T1000 (cell line): Measurements from ENCODE around the gene STAT3.
"Not testable (repeated sequence)": the region's sequence is repeated elsewhere in the genome, so short reads cannot be mapped to it uniquely, and the experiment has no call there.

Experiments used
- DNase-seq: peaks from one replicate; lab custom pipeline; 2025; ENCODE audit warnings: mixed read lengths; lab: John Stamatoyannopoulos, UW

STAT3 gene

DNA sequence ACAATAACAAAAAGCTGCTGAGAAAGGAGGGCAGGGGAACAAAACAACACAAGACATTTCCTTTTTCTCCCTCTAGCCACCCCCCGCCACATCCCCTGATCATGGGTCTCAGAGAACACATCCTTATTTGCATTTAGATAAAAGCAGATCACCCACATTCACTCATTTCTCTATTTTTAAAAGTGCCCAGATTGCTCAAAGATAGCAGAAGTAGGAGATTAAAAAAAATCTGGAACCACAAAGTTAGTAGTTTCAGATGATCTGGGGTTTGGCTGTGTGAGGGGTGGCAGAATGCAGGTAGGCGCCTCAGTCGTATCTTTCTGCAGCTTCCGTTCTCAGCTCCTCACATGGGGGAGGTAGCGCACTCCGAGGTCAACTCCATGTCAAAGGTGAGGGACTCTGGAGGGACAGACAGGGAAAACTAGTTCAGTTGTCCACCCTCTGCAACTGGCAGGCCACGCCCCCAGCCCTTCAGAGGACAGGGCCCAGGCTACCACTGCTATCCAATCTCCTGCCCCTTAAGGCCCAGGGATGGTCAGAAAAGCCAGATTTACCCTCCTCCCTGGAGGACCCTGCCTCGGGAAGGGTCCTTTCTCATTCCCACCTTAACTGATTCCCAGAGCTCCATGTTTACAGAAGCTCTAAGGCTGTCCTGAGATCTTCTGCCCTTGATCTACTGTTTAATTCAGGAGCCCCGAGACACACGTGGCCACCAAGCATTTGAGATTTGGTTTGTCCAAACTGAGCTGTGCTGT is 72.7 kb downstream of the STAT3 start:
- no peak for DNase-seq

DNA sequence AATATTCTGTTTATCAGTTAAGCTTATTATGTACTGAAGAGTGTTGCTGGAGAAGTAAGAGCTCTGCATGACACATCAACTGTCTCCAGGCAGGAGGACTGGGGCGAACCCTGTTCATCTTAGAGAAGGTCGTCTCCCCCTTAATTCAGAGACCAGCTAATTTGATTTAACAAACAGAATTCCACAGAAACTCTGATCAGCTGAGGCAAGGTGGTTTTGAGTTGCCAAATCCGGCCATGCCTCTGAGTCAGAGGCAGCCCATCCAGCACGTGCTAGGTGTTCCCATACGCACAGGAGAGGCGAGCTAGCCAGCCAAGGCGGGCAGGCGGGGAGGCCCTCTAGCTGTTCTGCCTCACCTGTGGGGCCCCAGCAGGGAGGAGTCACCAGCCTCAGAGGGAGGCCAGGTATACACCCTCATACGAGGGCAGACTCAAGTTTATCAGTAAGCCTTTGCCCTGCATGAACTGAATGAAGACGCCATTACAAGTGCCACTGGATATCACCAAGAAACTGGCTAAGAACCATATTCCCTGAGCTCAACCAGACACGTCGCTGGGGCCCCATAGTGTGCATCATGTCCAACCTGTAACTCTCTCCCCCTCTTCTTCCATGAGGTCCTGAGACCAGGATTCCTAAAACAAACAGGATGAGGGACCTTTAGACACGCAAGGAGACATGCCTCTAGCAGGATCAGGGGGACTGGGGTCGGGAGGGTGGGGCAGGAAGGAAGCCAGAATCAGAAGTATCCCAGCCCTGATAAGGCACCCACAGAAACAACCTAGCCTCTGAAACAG is 74.3 kb downstream of the STAT3 start:
- DNase-seq: no peak

GRCh38 chr17:42313389-42313772 is 74.9 kb downstream of the STAT3 start:
- no peak for DNase-seq

- DNase-seq: peak; percentile 74
Measured at GRCh38 chr17:42312285-42313130, 75.7 kb downstream of the STAT3 start.

GRCh38 chr17:42312035-42312284 is 76.3 kb downstream of the STAT3 start:
- DNase-seq: no peak

DNA sequence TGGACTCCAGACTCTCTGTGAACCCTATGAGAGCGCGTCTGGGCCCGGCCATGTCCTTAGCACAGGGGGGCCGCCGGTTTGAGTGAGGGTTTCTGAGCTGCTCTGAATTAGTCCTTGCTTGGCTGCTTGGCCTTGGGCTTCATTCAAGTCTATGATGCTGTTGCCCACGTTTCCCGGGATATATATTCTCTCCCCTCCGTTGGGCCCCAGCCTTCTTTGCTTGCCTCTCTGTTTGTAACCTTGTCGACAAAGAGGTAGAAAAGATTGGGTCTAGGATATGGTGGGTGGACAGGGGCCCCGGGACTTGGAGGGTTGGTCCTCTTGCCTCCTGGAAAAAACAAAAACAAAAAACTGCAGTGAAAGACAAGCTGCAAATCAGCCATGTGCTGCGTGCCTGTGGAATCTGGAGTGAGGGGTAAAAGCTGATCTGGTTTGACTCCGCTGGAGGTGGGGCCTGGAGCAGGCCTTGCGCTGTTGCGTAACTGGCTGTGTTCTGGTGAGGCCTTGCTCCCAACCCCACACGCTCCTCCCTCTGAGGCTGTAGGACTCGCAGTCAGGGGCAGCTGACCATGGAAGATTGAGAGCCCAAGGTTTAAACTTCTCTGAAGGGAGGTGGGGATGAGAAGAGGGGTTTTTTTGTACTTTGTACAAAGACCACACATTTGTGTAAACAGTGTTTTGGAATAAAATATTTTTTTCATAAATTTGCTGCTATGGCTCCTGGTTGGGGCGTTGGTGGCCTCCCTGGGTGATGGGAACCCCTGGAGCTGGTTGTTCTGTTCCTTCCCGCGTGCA is 76.8 kb downstream of the STAT3 start:
- peak; percentile 37 for DNase-seq

DNA sequence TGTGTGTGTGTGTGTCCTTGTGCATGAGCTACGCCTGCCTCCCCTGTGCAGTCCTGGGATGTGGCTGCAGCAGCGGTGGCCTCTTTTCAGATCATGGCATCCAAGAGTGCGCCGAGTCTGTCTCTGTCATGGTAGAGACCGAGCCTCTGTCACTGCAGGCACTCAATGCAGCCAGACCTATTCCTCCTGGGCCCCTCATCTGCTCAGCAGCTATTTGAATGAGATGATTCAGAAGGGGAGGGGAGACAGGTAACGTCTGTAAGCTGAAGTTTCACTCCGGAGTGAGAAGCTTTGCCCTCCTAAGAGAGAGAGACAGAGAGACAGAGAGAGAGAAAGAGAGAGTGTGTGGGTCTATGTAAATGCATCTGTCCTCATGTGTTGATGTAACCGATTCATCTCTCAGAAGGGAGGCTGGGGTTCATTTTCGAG is 77.4 kb downstream of the STAT3 start:
- no peak for DNase-seq

- no peak for DNase-seq
Measured at GRCh38 chr17:42309986-42310786, 78.1 kb downstream of the STAT3 start.

DNA sequence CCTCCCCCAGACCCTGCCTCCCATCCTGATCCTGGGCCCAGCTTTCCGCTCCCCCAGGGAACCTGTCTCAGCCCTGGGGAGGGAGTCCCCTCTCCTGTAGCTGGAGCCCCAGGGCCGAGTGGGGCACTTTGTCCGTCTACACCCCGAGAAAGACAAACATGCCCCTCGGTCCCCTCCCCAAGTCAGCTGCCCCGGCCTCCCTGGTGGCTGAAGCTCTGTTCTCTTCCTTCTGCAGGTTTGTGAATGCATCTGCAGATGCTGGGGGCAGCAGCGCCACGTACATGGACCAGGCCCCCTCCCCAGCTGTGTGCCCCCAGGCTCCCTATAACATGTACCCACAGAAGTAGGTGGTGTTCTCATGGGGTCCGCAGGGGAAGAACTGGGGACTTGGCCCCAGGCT is 79.1 kb downstream of the STAT3 start:
- DNase-seq: no peak

- no peak for DNase-seq
Measured at GRCh38 chr17:42308446-42308845, 79.8 kb downstream of the STAT3 start.

DNA sequence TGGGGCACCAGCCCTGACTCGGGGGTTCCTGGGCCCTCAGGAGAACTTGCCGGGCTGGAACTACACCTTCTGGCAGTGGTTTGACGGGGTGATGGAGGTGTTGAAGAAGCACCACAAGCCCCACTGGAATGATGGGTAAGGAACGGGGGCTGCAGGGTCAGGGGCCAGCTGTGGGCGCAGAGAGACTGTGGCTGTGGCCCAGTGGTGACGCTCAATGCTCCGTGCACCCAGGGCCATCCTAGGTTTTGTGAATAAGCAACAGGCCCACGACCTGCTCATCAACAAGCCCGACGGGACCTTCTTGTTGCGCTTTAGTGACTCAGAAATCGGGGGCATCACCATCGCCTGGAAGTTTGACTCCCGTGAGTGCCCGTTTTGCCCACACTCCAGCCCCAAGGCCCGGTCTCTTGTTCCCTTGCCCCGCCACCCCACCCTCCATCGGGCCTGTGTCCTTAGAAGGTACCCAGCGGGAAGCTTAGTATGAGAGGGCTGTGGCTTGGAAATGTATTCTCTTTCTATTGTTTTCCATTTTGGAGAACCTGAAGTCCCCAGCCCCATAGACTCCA is 80.8 kb downstream of the STAT3 start:
- DNase-seq: no peak

DNA sequence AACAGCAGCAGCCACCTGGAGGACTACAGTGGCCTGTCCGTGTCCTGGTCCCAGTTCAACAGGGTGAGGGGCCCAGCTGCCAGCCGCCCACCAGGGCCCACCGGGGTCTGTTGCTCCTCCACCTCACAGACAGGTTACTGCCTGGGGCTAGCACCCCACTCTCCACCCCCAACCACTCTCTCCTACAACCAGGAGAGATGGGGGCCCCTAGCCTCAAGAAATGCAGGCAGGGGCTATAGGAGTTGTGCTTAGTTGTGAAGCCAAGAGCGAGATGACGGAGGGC is 81.9 kb downstream of the STAT3 start:
- no peak for DNase-seq

DNA sequence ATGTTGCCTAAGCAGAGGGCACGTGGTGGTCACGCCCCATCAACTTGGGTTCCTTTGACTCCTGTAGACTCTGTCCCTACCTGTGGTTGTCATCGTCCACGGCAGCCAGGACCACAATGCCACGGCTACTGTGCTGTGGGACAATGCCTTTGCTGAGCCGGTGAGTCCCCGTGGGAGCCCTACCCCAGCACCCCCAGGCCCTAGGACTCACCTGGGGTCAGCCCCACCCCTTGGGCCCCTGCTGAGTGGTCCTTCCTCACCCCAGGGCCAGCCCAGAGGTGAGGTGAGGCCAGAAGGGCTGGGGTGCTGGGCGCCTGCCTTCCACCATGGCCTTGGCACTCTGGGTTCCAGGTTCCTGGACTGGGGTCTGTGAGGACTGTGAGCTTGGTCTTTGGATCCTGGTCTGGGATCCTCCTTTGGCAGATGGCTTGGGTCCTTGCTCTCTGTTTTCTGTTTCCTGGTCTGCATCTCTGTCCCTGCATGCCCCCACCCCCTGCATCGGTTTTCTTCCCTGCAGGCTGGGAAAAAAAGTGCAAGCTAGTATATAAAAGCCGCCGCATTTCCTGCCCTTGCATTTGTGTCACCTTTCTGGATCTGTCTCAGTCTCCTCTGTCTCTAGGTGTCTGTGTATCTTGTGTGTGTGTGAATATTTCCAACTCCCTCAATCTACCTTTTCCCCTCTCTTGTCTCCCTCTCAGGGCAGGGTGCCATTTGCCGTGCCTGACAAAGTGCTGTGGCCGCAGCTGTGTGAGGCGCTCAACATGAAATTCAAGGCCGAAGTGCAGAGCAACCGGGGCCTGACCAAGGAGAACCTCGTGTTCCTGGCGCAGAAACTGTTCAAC is 82.5 kb downstream of the STAT3 start:
- DNase-seq: no peak

DNA sequence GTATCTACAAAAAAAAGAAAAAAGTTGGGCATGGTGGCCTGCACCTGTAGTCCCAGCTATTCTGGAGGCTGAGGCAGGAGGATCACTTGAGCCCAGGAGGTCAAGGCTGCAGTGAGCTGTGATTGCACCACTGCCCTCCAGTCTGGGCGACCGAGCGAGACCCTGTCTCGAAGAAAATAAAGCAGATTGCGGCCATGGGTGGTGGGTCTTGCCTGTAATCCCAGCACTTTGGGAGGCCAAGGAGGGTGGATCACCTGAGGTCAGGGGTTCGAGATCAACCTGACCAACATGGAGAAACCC is 83.3 kb downstream of the STAT3 start:
- DNase-seq: not testable (repeated sequence)

- DNase-seq: no peak
Measured at GRCh38 chr17:42304187-42305030, 83.8 kb downstream of the STAT3 start.

DNA sequence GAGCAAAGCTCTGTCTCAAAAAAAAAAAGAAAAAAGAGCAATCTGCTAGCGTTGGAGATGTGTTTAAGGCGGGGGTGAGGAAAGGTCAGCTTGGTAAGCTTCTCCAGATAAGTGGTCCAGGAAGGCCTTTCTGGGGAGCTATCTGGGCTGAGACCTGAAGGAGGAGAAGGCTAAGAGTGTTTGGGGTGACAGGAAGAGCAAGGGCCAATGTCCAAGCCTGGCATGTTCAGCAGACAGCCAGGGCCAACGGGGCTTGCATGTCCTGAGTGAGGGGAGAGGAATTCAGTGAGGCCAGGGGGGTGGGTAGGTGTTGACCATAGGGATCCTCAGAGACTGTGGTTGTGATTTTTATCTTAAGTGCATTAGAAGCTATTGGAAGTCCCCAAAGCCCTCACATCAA is 84.5 kb downstream of the STAT3 start:
- DNase-seq: no peak

- no peak for DNase-seq
Measured at GRCh38 chr17:42301022-42301421, 87.2 kb downstream of the STAT3 start.

- DNase-seq: not testable (repeated sequence)
Measured at GRCh38 chr17:42299913-42300312, 88.3 kb downstream of the STAT3 start.

GRCh38 chr17:42299361-42299760 is 88.9 kb downstream of the STAT3 start:
- not testable (repeated sequence) for DNase-seq
